Thyroid gland (tissue), 4 donors: ENCODE measurements around the gene RFX3.

Experiments
- CTCF ChIP-seq, 6 experiments: fragments of 200-600 bp in 3 of 6; fragments of 450-650 bp in 3 of 6; sonication (generic) in 3 of 6; IDR thresholded peaks; one replicate each; pipeline ENCODE4 v1.5.1; 2016 to 2019; ENCODE audit warnings: antibody characterized with exemption in 6 of 6, mild to moderate bottlenecking in 2 of 6, inconsistent platforms in 1 of 6, moderate library complexity in 1 of 6
- POLR2A ChIP-seq, 2 donors: fragments of 450-650 bp; IDR thresholded peaks; one replicate each; pipeline ENCODE4 v1.6.1; 2017; ENCODE audit warnings: antibody characterized with exemption in 2 of 2, mild to moderate bottlenecking in 2 of 2, moderate library complexity in 1 of 2

- TF ChIP-seq CTCF (IDR thresholded peaks at IDR 0.05) (no peak), POLR2A (IDR thresholded peaks at IDR 0.05) (no peak)
Observed at GRCh38 chr9:3409453-3409852, 116.3 kb downstream of the RFX3 start.
